Activated CD4-positive, CD25-positive, alpha-beta regulatory T cell treated with anti-CD3 and anti-CD28 coated beads, Interleukin-2, amount 50 U/mL, for 72 hours (primary cell): ENCODE measurements around the gene PDE1C.

Experiments used
- DNase-seq: peaks from one replicate; pipeline ENCODE4 v3.0.0; 2021

The PDE1C gene

GRCh38 chr7:31986878-31987518, 83.2 kb downstream of the PDE1C start:
- no peak for DNase-seq

- no peak for DNase-seq
Measured at GRCh38 chr7:31982962-31983361, 87.2 kb downstream of the PDE1C start.

DNA sequence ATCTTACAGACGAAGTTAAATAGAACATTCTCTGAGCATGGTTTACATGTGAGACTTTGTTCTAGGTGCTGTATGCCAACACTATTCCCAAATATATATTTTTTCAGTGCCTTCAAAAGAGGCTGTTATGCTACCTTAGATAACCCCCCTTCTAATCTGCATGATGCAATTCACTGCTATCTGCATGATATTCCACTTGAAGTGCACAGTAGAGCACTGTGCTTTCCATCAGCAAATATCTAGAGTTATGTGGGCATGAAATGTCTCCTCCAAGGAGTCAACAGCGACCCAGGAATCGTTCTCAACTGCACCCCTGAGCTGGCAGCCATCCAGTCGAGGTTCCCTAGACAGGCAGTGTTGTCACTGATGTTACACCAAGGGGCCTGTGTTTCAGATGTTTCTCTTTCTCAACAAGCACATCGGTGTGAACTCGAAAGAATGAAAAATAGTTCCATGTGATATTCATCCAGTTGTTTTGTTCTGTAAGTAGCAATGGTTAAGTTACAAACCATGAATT, 88.3 kb downstream of the PDE1C start:
- DNase-seq: no peak

DNA sequence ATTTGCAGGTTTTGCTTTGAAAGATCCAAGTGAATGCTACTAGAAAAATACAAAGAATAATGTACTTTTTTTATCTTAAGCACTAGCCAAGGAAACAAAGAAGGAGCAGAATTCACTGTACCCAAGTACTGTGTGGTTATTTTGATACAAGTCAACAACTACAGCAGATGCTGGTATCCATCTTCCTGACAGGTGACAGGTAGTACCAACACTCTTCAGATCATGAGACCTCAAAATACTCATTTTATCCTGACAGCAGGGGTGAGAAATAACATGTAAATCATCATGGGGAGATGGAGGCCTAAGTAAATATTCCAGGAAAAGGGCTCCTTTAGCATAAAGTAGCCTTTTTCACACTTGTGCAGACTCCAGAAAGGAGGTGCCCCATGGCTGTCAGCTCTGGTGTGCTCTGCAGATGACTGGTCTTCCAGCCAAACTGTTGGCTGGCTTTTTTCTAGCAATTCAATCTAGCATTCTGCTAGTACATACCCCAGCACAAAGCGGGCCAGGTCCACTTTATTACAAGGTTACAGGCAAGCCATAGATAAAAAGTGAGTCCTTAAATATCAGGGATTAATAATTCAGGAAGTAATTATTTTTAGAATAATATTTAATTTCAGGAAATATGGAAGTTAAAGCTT, 90.4 kb downstream of the PDE1C start:
- no peak for DNase-seq

GRCh38 chr7:31975546-31975945, 94.7 kb downstream of the PDE1C start:
- DNase-seq: no peak

- DNase-seq: no peak
Measured at GRCh38 chr7:31974351-31974750, 95.9 kb downstream of the PDE1C start.

- no peak for DNase-seq
Measured at GRCh38 chr7:31971049-31971667, 99.0 kb downstream of the PDE1C start.

- DNase-seq: no peak
Measured at GRCh38 chr7:31970501-31970900, 99.7 kb downstream of the PDE1C start.

DNA sequence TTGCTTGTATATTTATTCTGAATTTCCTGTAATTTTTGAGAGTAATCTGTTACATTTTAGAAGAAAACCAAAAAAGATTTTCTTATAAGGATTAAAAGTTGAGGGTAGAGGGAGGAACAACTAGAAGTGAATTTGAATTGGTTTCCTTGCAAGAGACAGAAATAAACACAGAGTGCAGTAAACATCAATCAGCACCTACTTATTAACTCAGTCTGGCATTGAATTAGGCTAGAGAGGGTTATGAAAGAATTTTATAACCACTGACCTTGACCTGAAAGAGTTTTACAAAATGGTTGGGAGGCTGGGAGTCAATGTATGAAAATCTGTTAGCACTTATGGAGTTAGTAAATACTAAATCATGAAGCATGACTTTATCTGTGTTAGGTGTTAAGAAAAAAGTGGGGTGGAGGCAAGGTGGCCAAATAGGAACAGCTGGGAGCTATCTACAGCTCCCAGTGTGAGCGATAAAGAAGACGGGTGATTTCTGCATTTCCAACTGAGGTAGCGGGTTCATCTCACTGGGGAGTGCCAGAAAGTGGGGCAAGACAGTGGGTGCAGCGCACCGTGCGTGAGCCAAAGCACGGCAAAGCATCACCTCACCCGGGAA, 106.5 kb downstream of the PDE1C start:
- no peak for DNase-seq

DNA sequence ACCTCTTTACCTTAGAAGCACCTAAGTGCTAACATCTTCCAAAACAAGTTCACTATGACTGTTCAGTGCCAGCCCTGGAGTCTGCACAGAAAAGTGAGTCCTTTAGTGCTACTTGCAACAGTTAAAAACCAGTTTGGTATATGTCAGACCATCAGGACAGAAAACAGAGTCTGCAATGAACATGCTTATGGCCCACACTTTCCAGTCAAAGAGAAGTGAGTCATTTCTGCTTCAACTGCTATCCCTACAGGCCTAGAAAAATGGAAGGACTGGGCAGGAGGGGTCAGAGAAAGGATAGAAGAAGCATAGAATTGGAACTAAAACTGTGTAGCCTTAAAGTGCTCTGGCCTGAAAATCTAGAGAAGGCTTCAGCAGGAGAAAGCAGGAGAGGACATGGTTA, 108.0 kb downstream of the PDE1C start:
- DNase-seq: no peak

- DNase-seq: no peak
Measured at GRCh38 chr7:31958226-31958625, 112.0 kb downstream of the PDE1C start.

DNA sequence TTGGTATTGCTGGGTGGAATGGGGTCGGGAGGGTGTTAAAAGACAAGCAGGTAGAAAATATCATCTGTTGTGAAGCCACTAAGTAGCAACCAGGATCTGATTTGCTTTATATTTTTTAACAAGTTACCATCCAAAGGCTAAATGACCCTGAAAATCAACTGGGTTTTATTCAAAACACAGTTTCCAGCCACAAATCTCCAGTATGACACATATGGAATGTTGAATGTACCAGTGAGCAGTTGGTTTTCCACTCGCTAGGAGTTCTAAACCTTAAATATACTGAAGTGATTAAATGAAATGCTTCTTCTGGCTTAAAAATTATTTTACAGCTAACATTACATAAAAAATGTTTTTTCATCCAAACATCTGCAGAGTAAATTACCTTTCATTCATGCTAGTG, 112.5 kb downstream of the PDE1C start:
- DNase-seq: no peak

DNA sequence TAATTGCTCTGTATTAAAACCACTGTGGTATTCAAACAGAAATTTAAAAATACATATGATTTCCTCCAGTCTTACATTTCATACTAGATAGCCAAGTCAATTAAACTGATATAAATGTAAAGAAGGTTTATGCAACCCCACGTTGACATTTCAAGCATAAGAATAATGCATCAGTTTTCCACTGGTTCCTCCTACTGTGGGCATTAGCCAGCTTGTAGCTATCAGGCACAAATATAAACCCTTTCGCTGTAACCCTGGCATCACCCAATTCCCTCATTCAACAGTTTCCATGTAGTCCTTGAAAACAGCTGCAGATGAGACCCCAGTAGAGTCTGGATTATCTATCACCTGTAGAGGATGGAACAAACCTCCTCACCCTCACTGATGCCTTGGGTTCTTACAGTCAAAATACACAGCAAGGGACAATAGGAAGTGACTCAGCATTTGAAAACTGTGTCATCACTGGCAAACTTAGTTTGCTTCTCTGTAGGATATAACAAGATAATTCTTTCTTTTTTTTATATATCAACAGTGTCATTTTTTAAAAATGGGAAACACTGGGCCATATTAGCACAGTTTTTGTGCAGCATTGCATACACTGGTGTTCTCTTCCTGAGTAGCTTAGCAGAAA, 113.0 kb downstream of the PDE1C start:
- DNase-seq: no peak

DNA sequence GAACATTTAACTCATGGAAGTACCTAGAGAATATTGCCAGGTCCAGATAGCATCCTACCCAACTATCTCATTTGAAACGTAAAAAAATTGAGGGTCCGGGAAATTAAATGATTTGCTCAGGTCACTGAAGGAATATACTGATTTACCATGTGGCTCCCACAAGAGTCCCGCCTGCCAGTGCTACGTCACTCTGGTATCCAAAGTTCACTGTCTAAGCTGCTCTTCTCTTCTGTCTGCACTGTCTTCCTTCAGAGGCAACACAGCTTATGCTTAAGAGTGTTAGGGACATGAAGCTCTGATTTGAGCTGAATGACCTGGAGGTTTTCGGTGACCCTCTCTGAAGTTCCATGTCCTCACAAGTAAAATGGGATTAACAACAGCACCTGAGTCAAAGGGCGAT, 114.6 kb downstream of the PDE1C start:
- no peak for DNase-seq

DNA sequence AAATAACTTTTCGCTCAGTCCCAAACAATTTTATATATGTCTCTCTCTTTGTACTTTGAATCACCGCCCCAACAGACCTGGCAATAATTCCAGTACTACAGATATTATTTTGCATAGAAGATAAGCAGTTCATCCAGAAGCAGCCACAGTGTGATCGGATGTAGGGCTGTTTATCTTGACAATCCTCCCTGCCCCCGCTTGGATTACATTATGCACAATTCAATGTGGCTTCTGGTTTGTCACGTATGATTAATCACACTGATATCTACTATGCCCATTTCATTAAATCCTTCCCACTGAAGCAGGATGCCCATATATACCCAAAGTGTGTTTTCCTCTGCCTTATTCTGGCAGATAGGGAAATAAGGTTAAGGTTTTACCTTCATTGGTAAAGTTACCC, 115.2 kb downstream of the PDE1C start:
- no peak for DNase-seq

DNA sequence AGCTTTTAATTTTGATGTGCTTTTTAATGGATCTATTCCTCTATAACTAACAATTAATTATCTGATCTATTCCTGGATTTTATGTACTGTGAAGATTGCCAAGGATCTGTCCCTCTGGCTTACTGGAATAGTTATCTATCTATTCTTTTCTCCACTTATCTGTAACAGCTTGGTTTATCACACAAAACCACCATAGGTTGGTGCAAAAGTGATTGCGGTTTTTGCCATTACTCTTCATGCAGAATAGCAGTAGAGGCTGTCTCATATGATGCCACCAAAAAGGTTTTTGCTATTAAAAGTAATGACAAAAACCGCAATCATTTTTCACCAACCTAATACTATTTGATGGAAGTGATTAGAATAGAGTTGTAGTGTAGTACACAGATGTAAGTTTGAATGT, 115.7 kb downstream of the PDE1C start:
- DNase-seq: no peak

DNA sequence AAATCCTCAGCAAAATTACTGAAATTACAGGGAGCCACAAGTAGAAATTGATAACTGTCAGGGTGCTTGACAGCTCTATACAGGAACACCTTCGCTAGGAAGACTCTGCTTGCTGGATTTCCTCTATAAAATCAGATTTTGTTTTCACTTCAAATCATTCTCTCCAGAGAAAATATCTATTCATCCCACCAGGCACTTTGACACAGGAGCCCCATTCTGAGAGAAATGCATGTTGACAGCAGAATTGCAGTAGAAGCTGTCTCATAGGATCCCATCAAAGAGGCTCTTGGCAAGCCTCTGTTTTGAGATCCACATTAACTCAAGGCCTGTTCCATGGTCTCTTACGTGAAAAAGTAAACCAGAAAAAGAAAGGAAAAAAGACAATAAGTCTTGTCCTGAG, 116.8 kb downstream of the PDE1C start:
- DNase-seq: no peak

- no peak for DNase-seq
Measured at GRCh38 chr7:31950091-31950755, 120.0 kb downstream of the PDE1C start.

DNA sequence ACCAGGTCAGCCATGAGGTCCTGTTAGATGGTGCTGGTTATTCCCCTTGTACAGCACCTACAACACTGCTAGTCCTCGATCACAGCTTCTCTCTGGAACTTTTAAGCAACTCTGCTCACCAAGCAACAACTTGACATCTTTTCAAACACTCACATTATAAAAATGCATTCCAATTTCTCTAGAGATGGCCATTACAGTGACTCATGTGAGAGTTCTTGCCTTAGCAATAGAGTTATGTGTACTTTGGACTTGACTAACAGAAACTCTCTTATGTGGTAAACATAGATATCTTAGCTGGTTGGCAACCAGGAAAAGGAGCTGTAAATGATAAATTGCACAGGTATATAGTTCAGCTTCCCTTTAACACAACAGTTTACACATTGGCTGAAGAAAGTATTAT, 122.2 kb downstream of the PDE1C start:
- no peak for DNase-seq

GRCh38 chr7:31940167-31940566, 130.0 kb downstream of the PDE1C start:
- no peak for DNase-seq

GRCh38 chr7:31939076-31939475, 131.1 kb downstream of the PDE1C start:
- no peak for DNase-seq

- no peak for DNase-seq
Measured at GRCh38 chr7:31938650-31939049, 131.6 kb downstream of the PDE1C start.

GRCh38 chr7:31937982-31938381, 132.2 kb downstream of the PDE1C start:
- no peak for DNase-seq
